Smooth muscle cell (in vitro differentiated cells): ENCODE data around the gene ZEB2. TPM values are rescaled to one million over a fixed set of nuclear protein-coding genes. Genes with fewer than 3 reads are reported as not detected.

Experiments
- DNase-seq: peaks from one replicate; lab custom pipeline; 2025; ENCODE audit not compliant: unreplicated experiment; lab: John Stamatoyannopoulos, UW
- H2AFZ ChIP-seq: fragments of 200-600 bp; sonication (generic); 2 replicates; pipeline ENCODE4 v1.6.0; 2016; ENCODE audit warnings: antibody characterized with exemption, low read depth, mild to moderate bottlenecking
- H3F3A ChIP-seq: fragments of 200-600 bp; sonication (generic); 2 replicates; pipeline ENCODE4 v1.6.0; 2017; ENCODE audit warnings: antibody characterized with exemption, low read depth
- H3K27ac ChIP-seq: fragments of 200-600 bp; sonication (generic); 2 replicates; pipeline ENCODE4 v1.5.1; 2016; ENCODE audit warnings: low read depth, mild to moderate bottlenecking
- H3K27me3 ChIP-seq: fragments of 200-600 bp; sonication (generic); 2 replicates; pipeline ENCODE4 v1.6.1; 2016; ENCODE audit warnings: low read depth, mild to moderate bottlenecking
- H3K36me3 ChIP-seq: fragments of 200-600 bp; sonication (generic); 2 replicates; pipeline ENCODE4 v1.5.1; 2016; ENCODE audit warnings: low read depth
- H3K4me1 ChIP-seq: fragments of 200-600 bp; sonication (generic); 2 replicates; pipeline ENCODE4 v1.5.1; 2016; ENCODE audit warnings: low read depth
- H3K4me2 ChIP-seq: fragments of 200-600 bp; sonication (generic); 2 replicates; pipeline ENCODE4 v1.6.0; 2016; ENCODE audit warnings: mild to moderate bottlenecking
- H3K4me3 ChIP-seq: fragments of 200-600 bp; sonication (generic); 2 replicates; pipeline ENCODE4 v1.5.1; 2016; ENCODE audit warnings: mild to moderate bottlenecking
- H3K79me2 ChIP-seq: fragments of 200-600 bp; sonication (generic); 2 replicates; pipeline ENCODE4 v1.6.0; 2016; ENCODE audit warnings: low read depth, mild to moderate bottlenecking
- H3K9ac ChIP-seq: fragments of 200-600 bp; sonication (generic); 2 replicates; pipeline ENCODE4 v1.6.0; 2016; ENCODE audit warnings: low read depth
- H3K9me3 ChIP-seq: fragments of 200-600 bp; sonication (generic); replicated peaks from 2 replicates; pipeline ENCODE4 v1.5.1; 2016; ENCODE audit warnings: low read depth
- H4K20me1 ChIP-seq: fragments of 200-600 bp; sonication (generic); 2 replicates; pipeline ENCODE4 v1.6.0; 2016; ENCODE audit warnings: low read depth
- WGBS: methylation state at CpG from one replicate; pipeline ENCODE4 v1.1.7; 2016; ENCODE audit warnings: low lambda C conversion rate; 5-methylcytosine and 5-hydroxymethylcytosine counted together
- polyA plus RNA-seq: library from polyadenylated mRNA; unstranded; fragments of >200 nt; fragmentation: Nextera tagmentation; extraction: Ambion mirVana; gene quantifications from 2 replicates; pipeline ENCODE4 v1.2.1, GENCODE V29; 2016
- total RNA-seq: library from RNA; depleted of rRNA; stranded (reverse); fragments of >200 nt; gene quantifications from 2 replicates; pipeline ENCODE4 v1.2.3, GENCODE V29; 2014
- TF ChIP-seq, protein P1 (sequence below): fragments of 200-600 bp; sonication (generic); IDR thresholded peaks from 2 replicates; pipeline ENCODE4 v1.5.1; 2017; ENCODE audit warnings: borderline replicate concordance, mild to moderate bottlenecking, antibody characterized with exemption; ENCODE audit not compliant: insufficient read depth, poor library complexity, severe bottlenecking

Gene ZEB2
- total and polyA plus RNA-seq, 2 experiments from 2014 or later, result 67.5 to 148 TPM

DNA sequence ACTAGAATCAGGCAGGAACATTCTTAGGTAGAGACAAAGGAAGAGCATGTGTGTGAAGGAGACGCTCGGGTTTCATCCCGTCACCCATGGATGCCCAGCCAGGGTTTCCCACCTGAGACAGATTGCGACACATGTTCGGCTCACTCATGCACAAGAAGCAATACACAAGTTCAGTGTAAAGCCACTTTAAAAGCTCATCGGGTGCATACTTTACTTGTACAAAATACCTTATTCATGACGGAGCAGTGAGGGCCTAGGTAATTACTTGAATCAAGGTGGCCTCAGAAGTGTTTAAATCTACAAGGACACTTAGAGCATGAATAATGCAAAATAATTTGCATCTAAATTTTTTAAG, 42.0 kb downstream of the ZEB2 start:
- no peaks in the 10 kb centered on the region for H3K9me3 ChIP-seq
- H3K27me3 ChIP-seq, result no peaks in the 10 kb centered on the region
- H3K4me1 ChIP-seq, result peaks cover 83% of the 10 kb centered on the region
- H2AFZ ChIP-seq, result no peak overlapping the region
- TF ChIP-seq, protein P1, sequence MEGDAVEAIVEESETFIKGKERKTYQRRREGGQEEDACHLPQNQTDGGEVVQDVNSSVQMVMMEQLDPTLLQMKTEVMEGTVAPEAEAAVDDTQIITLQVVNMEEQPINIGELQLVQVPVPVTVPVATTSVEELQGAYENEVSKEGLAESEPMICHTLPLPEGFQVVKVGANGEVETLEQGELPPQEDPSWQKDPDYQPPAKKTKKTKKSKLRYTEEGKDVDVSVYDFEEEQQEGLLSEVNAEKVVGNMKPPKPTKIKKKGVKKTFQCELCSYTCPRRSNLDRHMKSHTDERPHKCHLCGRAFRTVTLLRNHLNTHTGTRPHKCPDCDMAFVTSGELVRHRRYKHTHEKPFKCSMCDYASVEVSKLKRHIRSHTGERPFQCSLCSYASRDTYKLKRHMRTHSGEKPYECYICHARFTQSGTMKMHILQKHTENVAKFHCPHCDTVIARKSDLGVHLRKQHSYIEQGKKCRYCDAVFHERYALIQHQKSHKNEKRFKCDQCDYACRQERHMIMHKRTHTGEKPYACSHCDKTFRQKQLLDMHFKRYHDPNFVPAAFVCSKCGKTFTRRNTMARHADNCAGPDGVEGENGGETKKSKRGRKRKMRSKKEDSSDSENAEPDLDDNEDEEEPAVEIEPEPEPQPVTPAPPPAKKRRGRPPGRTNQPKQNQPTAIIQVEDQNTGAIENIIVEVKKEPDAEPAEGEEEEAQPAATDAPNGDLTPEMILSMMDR, result no peak
- peak overlapping the region; percentile 79 for H3K4me2 ChIP-seq
- no peaks in the 10 kb centered on the region for H3K36me3 ChIP-seq
- 55% methylated on average over 7 of the region's 7 CpGs for WGBS
- no peak overlapping the region for H3K4me3 ChIP-seq
- H3F3A ChIP-seq, result peaks cover 28% of the 10 kb centered on the region
- H3K27ac ChIP-seq, result peak overlapping the region; percentile 73
- peak overlapping the region; percentile 2 for H3K9ac ChIP-seq
- H4K20me1 ChIP-seq, result peaks cover 94% of the 10 kb centered on the region
- DNase-seq, result no peak
- peaks cover 98% of the 10 kb centered on the region for H3K79me2 ChIP-seq

DNA sequence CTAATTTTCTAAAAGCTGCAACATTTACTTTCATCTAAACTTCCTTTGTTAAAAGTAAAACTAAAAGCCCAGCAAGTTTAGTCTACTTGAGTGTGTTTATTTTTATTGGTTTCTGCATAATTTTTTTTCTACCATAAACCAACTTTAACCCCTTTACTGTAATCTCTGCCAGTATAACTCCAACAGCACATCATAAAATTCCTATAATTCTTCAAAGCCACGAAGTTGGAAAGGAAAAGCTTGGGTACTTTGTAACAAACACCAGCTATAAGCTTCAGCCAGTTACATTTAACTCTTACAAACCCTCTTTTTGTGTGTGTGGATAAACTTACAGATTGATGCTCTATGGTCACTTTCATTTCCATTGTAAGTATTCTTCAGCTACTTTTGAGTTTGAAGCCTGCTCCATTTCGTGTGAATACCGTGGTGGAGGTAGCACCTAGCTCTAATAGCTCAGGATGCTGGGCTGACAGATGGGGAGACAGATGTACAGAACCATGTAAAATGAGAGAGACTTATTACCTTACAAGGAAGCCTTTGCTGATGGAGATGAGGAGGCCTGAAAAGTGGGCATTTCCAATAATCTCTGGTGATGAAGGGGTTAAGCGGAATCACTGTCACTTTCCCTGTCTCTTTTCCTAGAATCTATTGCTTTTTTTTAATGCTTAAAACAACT, 42.5 kb downstream of the ZEB2 start:
- peaks cover 98% of the 10 kb centered on the region for H3K79me2 ChIP-seq
- 59% methylated on average over 4 of the region's 4 CpGs for WGBS
- H3K27me3 ChIP-seq, result no peaks in the 10 kb centered on the region
- peak overlapping the region; percentile 73 for H3K27ac ChIP-seq
- no peak overlapping the region for H3K4me3 ChIP-seq
- H3F3A ChIP-seq, result peaks cover 28% of the 10 kb centered on the region
- H3K9me3 ChIP-seq, result no peaks in the 10 kb centered on the region
- H2AFZ ChIP-seq, result no peak overlapping the region
- no peak for DNase-seq
- H3K9ac ChIP-seq, result peak overlapping the region; percentile 2
- H3K36me3 ChIP-seq, result no peaks in the 10 kb centered on the region
- peak overlapping the region; percentile 79 for H3K4me2 ChIP-seq
- TF ChIP-seq, protein P1, result no peak
- peaks cover 83% of the 10 kb centered on the region for H3K4me1 ChIP-seq
- H4K20me1 ChIP-seq, result peaks cover 98% of the 10 kb centered on the region

DNA sequence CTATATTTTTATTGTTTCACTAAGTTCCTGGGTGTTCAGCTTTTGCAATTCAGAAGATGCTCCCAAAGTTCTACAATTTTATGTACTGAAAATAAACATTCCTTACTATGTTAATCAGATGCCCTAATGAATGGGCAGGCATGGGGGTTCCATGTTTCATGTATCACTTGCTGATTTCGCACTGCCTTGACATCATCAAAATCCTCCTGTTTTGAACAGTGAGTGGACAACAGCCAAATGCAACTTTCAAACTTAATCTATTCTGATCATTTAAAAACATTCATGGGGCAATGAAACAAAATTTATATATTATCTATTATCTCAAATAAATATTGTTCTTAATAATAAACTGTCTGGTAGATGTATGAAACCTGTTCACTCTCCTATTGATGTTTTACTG, 43.2 kb downstream of the ZEB2 start:
- H3K79me2 ChIP-seq, result peaks cover 98% of the 10 kb centered on the region
- no peaks in the 10 kb centered on the region for H3K9me3 ChIP-seq
- peak overlapping the region; percentile 79 for H3K4me2 ChIP-seq
- TF ChIP-seq, protein P1, result no peak
- no peak overlapping the region for H2AFZ ChIP-seq
- H3K27ac ChIP-seq, result peak overlapping the region; percentile 73
- no peaks in the 10 kb centered on the region for H3K36me3 ChIP-seq
- peaks cover 82% of the 10 kb centered on the region for H3K4me1 ChIP-seq
- no peaks in the 10 kb centered on the region for H3K27me3 ChIP-seq
- H3F3A ChIP-seq, result peaks cover 23% of the 10 kb centered on the region
- no peak overlapping the region for H3K9ac ChIP-seq
- WGBS, result 86% methylated on average over 1 of the region's 1 CpG
- peaks cover 98% of the 10 kb centered on the region for H4K20me1 ChIP-seq
- H3K4me3 ChIP-seq, result no peak overlapping the region
- no peak for DNase-seq
